ENCODE data around the gene POU2F1.

POU2F1 gene

DNA sequence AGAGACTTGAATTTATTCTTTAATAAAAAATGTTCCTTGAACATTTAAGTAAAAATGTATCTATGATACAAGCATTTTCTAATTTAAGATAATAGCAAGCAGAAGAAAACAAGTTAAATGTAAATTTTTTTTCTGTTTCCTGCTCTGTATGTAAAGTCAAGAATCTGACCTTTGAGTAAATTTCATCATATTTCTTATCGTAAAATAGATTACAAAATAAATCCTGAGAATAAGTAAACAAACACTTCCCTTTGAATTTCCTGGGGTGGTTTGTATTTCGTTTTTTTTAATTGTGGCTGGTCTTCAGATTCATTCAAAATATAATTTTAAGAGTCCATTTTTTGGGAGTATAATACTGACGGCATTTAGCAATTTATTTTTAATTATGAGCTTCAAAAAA, 77.6 kb downstream of the POU2F1 start:
- H3K27me3 ChIP-seq (ENCODE audit: low read length), result no peaks in the 10 kb centered on the region
- no peaks in the 10 kb centered on the region for H3F3A ChIP-seq (ENCODE audit: insufficient read depth)
- H3K4me3 ChIP-seq (ENCODE audit: insufficient read depth, low read length, poor library complexity, severe bottlenecking), result no peak overlapping the region
- no peaks in the 10 kb centered on the region for H3K9me2 ChIP-seq (replicated peaks; ENCODE audit: insufficient read depth, low read length)
- no peaks in the 10 kb centered on the region for H3K79me2 ChIP-seq (ENCODE audit: insufficient read depth, low read length)
- no peak overlapping the region for H2AFZ ChIP-seq (ENCODE audit: low read depth, low read length, severe bottlenecking)
- H3K27ac ChIP-seq (ENCODE audit: low read depth, low read length), result no peak overlapping the region
- no peak overlapping the region for H3K9ac ChIP-seq (ENCODE audit: low read length)
- H3K4me2 ChIP-seq (ENCODE audit: low read depth, low read length, poor library complexity, severe bottlenecking), result no peak overlapping the region
- H3K9me3 ChIP-seq (ENCODE audit: insufficient read depth, low read length), result no peaks in the 10 kb centered on the region
- TF ChIP-seq EZH2phosphoT487 (conservative IDR thresholded peaks at IDR 0.05; ENCODE audit: low read length), result no peak
- TF ChIP-seq, protein P1, sequence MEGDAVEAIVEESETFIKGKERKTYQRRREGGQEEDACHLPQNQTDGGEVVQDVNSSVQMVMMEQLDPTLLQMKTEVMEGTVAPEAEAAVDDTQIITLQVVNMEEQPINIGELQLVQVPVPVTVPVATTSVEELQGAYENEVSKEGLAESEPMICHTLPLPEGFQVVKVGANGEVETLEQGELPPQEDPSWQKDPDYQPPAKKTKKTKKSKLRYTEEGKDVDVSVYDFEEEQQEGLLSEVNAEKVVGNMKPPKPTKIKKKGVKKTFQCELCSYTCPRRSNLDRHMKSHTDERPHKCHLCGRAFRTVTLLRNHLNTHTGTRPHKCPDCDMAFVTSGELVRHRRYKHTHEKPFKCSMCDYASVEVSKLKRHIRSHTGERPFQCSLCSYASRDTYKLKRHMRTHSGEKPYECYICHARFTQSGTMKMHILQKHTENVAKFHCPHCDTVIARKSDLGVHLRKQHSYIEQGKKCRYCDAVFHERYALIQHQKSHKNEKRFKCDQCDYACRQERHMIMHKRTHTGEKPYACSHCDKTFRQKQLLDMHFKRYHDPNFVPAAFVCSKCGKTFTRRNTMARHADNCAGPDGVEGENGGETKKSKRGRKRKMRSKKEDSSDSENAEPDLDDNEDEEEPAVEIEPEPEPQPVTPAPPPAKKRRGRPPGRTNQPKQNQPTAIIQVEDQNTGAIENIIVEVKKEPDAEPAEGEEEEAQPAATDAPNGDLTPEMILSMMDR (IDR thresholded peaks at IDR 0.05; ENCODE audit: insufficient read depth, low read length, poor library complexity, severe bottlenecking), result no peak
- no peaks in the 10 kb centered on the region for H3K36me3 ChIP-seq (ENCODE audit: low read length)
- H4K20me1 ChIP-seq (ENCODE audit: low read depth, low read length), result no peaks in the 10 kb centered on the region

DNA sequence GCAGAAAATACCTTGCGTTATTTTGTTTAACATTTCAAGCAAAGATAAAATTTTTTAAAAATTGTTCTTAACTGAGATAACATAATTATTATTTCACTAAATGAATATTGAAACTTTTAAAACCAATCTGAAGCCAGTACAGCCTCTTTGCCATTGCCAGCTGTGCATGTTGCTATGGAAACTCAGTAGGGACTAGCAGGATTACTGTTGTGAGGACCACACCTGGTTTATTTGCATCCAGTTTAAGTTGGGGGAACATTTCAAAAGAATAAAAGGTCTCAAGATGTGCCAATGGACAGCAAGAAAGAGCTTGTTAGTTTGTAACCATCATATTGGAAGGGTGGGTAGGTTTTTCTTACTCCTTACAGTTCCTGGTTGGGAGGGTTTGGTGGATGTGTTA, 80.7 kb downstream of the POU2F1 start:
- no peak overlapping the region for H3K4me2 ChIP-seq (ENCODE audit: low read depth, low read length, poor library complexity, severe bottlenecking)
- TF ChIP-seq, protein P1 (IDR thresholded peaks at IDR 0.05; ENCODE audit: insufficient read depth, low read length, poor library complexity, severe bottlenecking), result no peak
- TF ChIP-seq EZH2phosphoT487 (conservative IDR thresholded peaks at IDR 0.05; ENCODE audit: low read length), result no peak
- no peak overlapping the region for H3K27ac ChIP-seq (ENCODE audit: low read depth, low read length)
- no peaks in the 10 kb centered on the region for H3K27me3 ChIP-seq (ENCODE audit: low read length)
- H3K36me3 ChIP-seq (ENCODE audit: low read length), result no peaks in the 10 kb centered on the region
- H3K79me2 ChIP-seq (ENCODE audit: insufficient read depth, low read length), result no peaks in the 10 kb centered on the region
- no peak overlapping the region for H3K4me3 ChIP-seq (ENCODE audit: insufficient read depth, low read length, poor library complexity, severe bottlenecking)
- H2AFZ ChIP-seq (ENCODE audit: low read depth, low read length, severe bottlenecking), result no peak overlapping the region
- H3K9me2 ChIP-seq (replicated peaks; ENCODE audit: insufficient read depth, low read length), result no peaks in the 10 kb centered on the region
- no peaks in the 10 kb centered on the region for H3F3A ChIP-seq (ENCODE audit: insufficient read depth)
- H3K9me3 ChIP-seq (ENCODE audit: insufficient read depth, low read length), result no peaks in the 10 kb centered on the region
- no peak overlapping the region for H3K9ac ChIP-seq (ENCODE audit: low read length)
- H4K20me1 ChIP-seq (ENCODE audit: low read depth, low read length), result no peaks in the 10 kb centered on the region

DNA sequence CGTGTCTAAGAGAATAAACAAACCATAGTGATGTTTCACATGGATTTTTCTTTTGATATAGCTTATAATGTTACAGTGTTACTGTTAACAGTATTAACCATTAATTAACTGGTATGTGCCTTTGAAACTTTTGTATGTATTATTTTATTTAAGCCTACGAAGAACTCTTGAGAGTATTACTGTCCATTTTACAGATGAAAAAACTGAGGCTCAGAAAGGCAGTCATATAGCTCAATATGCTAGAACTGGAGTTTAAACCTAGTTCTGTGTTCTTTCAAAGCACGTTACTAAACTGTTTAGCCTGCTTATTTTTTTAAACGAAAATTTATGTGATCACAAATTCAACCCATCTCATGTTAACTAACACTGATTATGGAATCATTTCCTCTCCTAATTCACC, 83.5 kb downstream of the POU2F1 start:
- Histone ChIP-seq H3K4me3 (ENCODE audit: insufficient read depth, low read length, poor library complexity, severe bottlenecking) (no peak overlapping the region), H3K9me3 (ENCODE audit: insufficient read depth, low read length) (no peaks in the 10 kb centered on the region), H3K4me2 (ENCODE audit: low read depth, low read length, poor library complexity, severe bottlenecking) (no peak overlapping the region), H4K20me1 (ENCODE audit: low read depth, low read length) (no peaks in the 10 kb centered on the region), H3K27ac (ENCODE audit: low read depth, low read length) (no peak overlapping the region), H3F3A (ENCODE audit: insufficient read depth) (no peaks in the 10 kb centered on the region), H3K9me2 (replicated peaks; ENCODE audit: insufficient read depth, low read length) (no peaks in the 10 kb centered on the region), H3K9ac (ENCODE audit: low read length) (no peak overlapping the region), H3K79me2 (ENCODE audit: insufficient read depth, low read length) (no peaks in the 10 kb centered on the region), H2AFZ (ENCODE audit: low read depth, low read length, severe bottlenecking) (no peak overlapping the region), H3K36me3 (ENCODE audit: low read length) (no peaks in the 10 kb centered on the region), H3K27me3 (ENCODE audit: low read length) (no peaks in the 10 kb centered on the region)
- TF ChIP-seq, protein P1 (IDR thresholded peaks at IDR 0.05; ENCODE audit: insufficient read depth, low read length, poor library complexity, severe bottlenecking), result no peak
- TF ChIP-seq EZH2phosphoT487 (conservative IDR thresholded peaks at IDR 0.05; ENCODE audit: low read length), result no peak

All from SU-DHL-6 (cell line).